SU-DHL-6 (cell line): ENCODE measurements around the gene DDX27.

Source experiments
- H2AFZ ChIP-seq: fragments of 200-600 bp; sonication (generic); 2 replicates; pipeline ENCODE4 v1.6.1; 2014; ENCODE audit warnings: low read depth, mild to moderate bottlenecking, moderate library complexity, mixed read lengths, antibody characterized with exemption, low read length; ENCODE audit not compliant: severe bottlenecking
- H3F3A ChIP-seq: fragments of 200-600 bp; shearing (Covaris generic); 2 replicates; pipeline ENCODE4 v1.6.0; 2016; ENCODE audit warnings: antibody characterized with exemption, mild to moderate bottlenecking; ENCODE audit not compliant: insufficient read depth
- H3K27ac ChIP-seq: fragments of 200-600 bp; sonication (generic); 2 replicates; pipeline ENCODE4 v1.5.1; 2016; ENCODE audit warnings: low read depth, mild to moderate bottlenecking, low read length, moderate library complexity, mixed read lengths
- H3K27me3 ChIP-seq: fragments of 200-600 bp; sonication (generic), shearing (Covaris generic); 2 replicates; pipeline ENCODE4 v1.6.0; 2014; ENCODE audit warnings: mild to moderate bottlenecking, low read length
- H3K36me3 ChIP-seq: fragments of 200-600 bp; sonication (generic); 2 replicates; pipeline ENCODE4 v1.6.1; 2014; ENCODE audit warnings: mild to moderate bottlenecking, low read length, mixed read lengths
- H3K4me2 ChIP-seq: fragments of 300-600, 200-600 bp; shearing (Covaris generic), sonication (generic); 2 replicates; pipeline ENCODE4 v1.6.0; 2014; ENCODE audit warnings: low read length, low read depth, mild to moderate bottlenecking; ENCODE audit not compliant: poor library complexity, severe bottlenecking
- H3K4me3 ChIP-seq: fragments of 200-600 bp; sonication (generic); 2 replicates; pipeline ENCODE4 v1.5.1; 2014; ENCODE audit warnings: antibody characterized with exemption, low read length, mild to moderate bottlenecking, mixed read lengths; ENCODE audit not compliant: insufficient read depth, poor library complexity, severe bottlenecking
- H3K79me2 ChIP-seq: fragments of 200-600 bp; sonication (generic); 2 replicates; pipeline ENCODE4 v1.6.1; 2014; ENCODE audit warnings: mild to moderate bottlenecking, low read length, moderate library complexity; ENCODE audit not compliant: insufficient read depth
- H3K9ac ChIP-seq: fragments of 200-600 bp; sonication (generic); 2 replicates; pipeline ENCODE4 v1.7.0; 2014; ENCODE audit warnings: mild to moderate bottlenecking, low read length
- H3K9me2 ChIP-seq: fragments of 200-600 bp; sonication (generic); replicated peaks from 2 replicates; pipeline ENCODE4 v1.6.1; 2014; ENCODE audit warnings: low read length; ENCODE audit not compliant: insufficient read depth
- H3K9me3 ChIP-seq: fragments of 200-600 bp; sonication (generic); 2 replicates; pipeline ENCODE4 v1.6.1; 2014; ENCODE audit warnings: low read length, mixed read lengths; ENCODE audit not compliant: insufficient read depth
- H4K20me1 ChIP-seq: fragments of 200-600 bp; sonication (generic); 2 replicates; pipeline ENCODE4 v1.6.1; 2014; ENCODE audit warnings: low read depth, mild to moderate bottlenecking, antibody characterized with exemption, low read length, moderate library complexity, mixed read lengths
- CTCF ChIP-seq: fragments of 200-600 bp; sonication (generic); IDR thresholded peaks from one replicate; pipeline ENCODE4 v1.5.1; 2017; ENCODE audit warnings: antibody characterized with exemption, mild to moderate bottlenecking, low read length, moderate library complexity; ENCODE audit not compliant: insufficient read depth, poor library complexity, severe bottlenecking
- EZH2phosphoT487 ChIP-seq: fragments of 200-600 bp; sonication (generic), shearing (Covaris generic); conservative IDR thresholded peaks from 2 replicates; pipeline ENCODE4 v1.6.1; 2018; ENCODE audit warnings: mild to moderate bottlenecking, antibody characterized with exemption, low read length, moderate library complexity, mixed read lengths

The DDX27 gene

GRCh38 chr20:49278818-49279676 lies 59.8 kb downstream of the DDX27 start:
- TF ChIP-seq EZH2phosphoT487 (no peak), CTCF (no peak)
- peak overlapping the region; percentile 97 for H3K4me3 ChIP-seq
- H2AFZ ChIP-seq, result no peak overlapping the region
- no peaks in the 10 kb centered on the region for H3K9me2 ChIP-seq
- peak overlapping the region; percentile 79 for H3K4me2 ChIP-seq
- H3K79me2 ChIP-seq, result peaks cover 84% of the 10 kb centered on the region
- H3K9ac ChIP-seq, result peak overlapping the region; percentile 95
- H3K36me3 ChIP-seq, result peaks cover 55% of the 10 kb centered on the region
- peaks cover 38% of the 10 kb centered on the region; the same call in 1 of the 2 replicates for H4K20me1 ChIP-seq
- H3K27ac ChIP-seq, result peak overlapping the region; percentile 90
- peaks cover 70% of the 10 kb centered on the region for H3F3A ChIP-seq
- H3K9me3 ChIP-seq, result peaks cover 4% of the 10 kb centered on the region; the same call in 1 of the 2 replicates
- H3K27me3 ChIP-seq, result no peaks in the 10 kb centered on the region

GRCh38 chr20:49279677-49280462 lies 60.7 kb downstream of the DDX27 start:
- peak overlapping the region; percentile 79 for H3K4me2 ChIP-seq
- H3K79me2 ChIP-seq, result peaks cover 91% of the 10 kb centered on the region
- peaks cover 60% of the 10 kb centered on the region for H3K36me3 ChIP-seq
- no peaks in the 10 kb centered on the region for H3K9me2 ChIP-seq
- H4K20me1 ChIP-seq, result peaks cover 38% of the 10 kb centered on the region; the same call in 1 of the 2 replicates
- peak overlapping the region; percentile 95 for H3K9ac ChIP-seq
- peak overlapping the region; percentile 90 for H3K27ac ChIP-seq
- H3F3A ChIP-seq, result peaks cover 76% of the 10 kb centered on the region
- H3K4me3 ChIP-seq, result peak overlapping the region; percentile 97
- H3K9me3 ChIP-seq, result peaks cover 4% of the 10 kb centered on the region; the same call in 1 of the 2 replicates
- no peaks in the 10 kb centered on the region for H3K27me3 ChIP-seq
- no peak overlapping the region for H2AFZ ChIP-seq
- TF ChIP-seq EZH2phosphoT487 (no peak), CTCF (no peak)

- peak overlapping the region; percentile 90 for H3K27ac ChIP-seq
- peaks cover 4% of the 10 kb centered on the region; the same call in 1 of the 2 replicates for H3K9me3 ChIP-seq
- peaks cover 67% of the 10 kb centered on the region for H3K36me3 ChIP-seq
- H3K27me3 ChIP-seq, result no peaks in the 10 kb centered on the region
- TF ChIP-seq CTCF (no peak), EZH2phosphoT487 (no peak)
- peaks cover 44% of the 10 kb centered on the region for H4K20me1 ChIP-seq
- H3K4me2 ChIP-seq, result peak overlapping the region; percentile 79
- peak overlapping the region; percentile 95 for H3K9ac ChIP-seq
- no peak overlapping the region for H2AFZ ChIP-seq
- peak overlapping the region; percentile 97 for H3K4me3 ChIP-seq
- H3K79me2 ChIP-seq, result peaks cover 92% of the 10 kb centered on the region
- no peaks in the 10 kb centered on the region for H3K9me2 ChIP-seq
- H3F3A ChIP-seq, result peaks cover 83% of the 10 kb centered on the region
Observed at GRCh38 chr20:49280463-49281058, 61.3 kb downstream of the DDX27 start.
